MM.1S (cell line): ENCODE data around the gene MAML3.

Experiments
- CTCF ChIP-seq: fragments of 300-600 bp; sonication (generic); IDR thresholded peaks from 2 replicates; pipeline ENCODE4 v1.5.1; 2016; ENCODE audit warnings: antibody characterized with exemption, low read length, mixed read lengths
- EZH2 ChIP-seq: fragments of 300-600 bp; sonication (generic); optimal IDR thresholded peaks from 2 replicates; pipeline ENCODE3; 2017; ENCODE audit warnings: low read depth, mild to moderate bottlenecking, antibody characterized with exemption, low read length, mixed read lengths
- EZH2phosphoT487 ChIP-seq: fragments of 300-600 bp; sonication (generic); IDR thresholded peaks from 2 replicates; pipeline ENCODE4 v1.6.1; 2018; ENCODE audit warnings: antibody characterized with exemption, low read length

GRCh38 chr4:139692309-139693012 is 461.5 kb downstream of the MAML3 start:
- TF ChIP-seq CTCF, result peak; percentile 13; the same call in 1 of the 2 replicates
- TF ChIP-seq EZH2phosphoT487, result no peak
- TF ChIP-seq EZH2, result no peak
